Measurements from ENCODE around the gene NMNAT2.

DNA sequence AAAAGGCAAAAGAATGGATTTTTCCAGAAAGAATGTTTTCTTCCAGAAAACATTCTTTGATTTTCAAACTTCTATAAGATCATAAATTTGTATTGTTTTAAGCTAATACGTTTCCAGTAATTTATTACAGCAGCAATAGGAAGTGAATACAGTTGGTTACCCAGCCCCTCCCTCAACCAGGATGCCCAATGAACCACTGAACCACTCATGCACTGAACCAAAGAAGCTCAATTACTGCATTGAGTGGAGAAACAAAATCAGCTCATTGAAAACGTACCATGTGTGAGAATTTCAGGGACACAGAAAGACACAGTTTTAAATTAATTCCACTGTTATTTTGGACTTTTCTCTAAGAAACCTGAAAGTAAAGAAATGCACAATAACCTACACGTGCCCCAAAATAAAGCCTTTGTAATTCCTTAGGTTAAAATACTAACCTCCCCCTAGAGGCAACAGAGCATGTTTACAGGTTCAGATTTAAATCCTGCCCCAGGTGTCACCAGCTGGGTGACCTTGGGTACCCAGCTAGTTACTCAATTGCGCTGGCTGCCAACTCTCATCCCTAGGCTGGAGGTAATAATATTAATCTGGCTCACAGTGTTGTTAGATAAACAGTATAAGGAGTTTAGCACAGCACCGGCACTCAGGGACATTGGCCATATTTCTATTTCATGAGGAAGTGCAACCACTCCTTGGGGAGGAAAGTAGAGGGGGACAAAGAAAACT lies 111.7 kb downstream of the NMNAT2 start:
- no peak for TF ChIP-seq POLR2A (IDR thresholded peaks at IDR 0.05; ENCODE audit: low read depth, low read length)
- no peak for TF ChIP-seq HDAC2 (IDR thresholded peaks at IDR 0.05)
- TF ChIP-seq RELA (IDR thresholded peaks at IDR 0.05; ENCODE audit: borderline replicate concordance, partially characterized antibody), result no peak

All from GM12878 (cell line).